GM19043 (cell line): ENCODE data around the gene ARMC2.
"Not testable (repeated sequence)": the region's sequence is repeated elsewhere in the genome, so short reads cannot be mapped to it uniquely, and the experiment has no call there.

Source experiments
- ATAC-seq: cut with Tn5 transposase; IDR thresholded peaks from one replicate; pipeline ENCODE4 v1.9.1; 2021; ENCODE audit warnings: low read depth; ENCODE audit not compliant: unreplicated experiment

Gene ARMC2

DNA sequence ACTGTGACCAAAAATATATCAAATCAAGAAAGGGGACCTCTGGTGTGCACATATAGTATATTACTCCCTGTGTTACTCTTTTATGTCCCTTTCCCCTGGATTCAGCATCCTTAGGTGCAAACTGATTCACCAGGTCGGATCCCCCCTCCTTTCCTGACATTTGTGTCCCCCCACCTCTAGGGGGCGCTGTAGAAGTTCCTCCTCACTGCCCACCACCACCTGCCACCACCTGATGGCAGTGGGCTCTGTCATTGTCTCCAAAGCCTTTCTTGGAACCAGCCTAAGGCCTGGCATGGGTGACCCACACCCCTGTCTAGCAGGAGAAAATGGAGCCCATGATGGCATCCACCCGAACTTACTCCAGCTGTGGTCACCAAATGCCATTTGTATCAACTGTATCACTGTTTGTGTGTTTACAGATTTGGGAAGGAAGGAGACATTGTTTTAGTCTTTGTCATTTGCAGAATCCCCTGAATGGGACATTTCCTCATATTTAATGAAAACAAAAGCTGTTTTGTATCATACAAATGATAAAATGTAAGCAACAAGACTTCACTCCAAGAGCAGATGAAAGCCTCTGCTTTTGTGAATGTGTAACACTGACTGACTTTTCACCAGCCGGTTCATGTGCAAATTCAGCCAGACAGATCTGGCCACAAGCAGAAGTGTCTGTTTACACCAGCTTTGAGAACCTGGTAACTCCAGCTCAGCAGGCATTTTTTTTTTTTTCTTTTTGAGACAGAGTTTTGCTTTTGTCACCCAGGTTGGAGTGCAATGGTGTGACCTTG is 66.2 kb downstream of the ARMC2 start:
- ATAC-seq = no peak

- no peak for ATAC-seq
Observed at GRCh38 chr6:108915258-108915657, 67.0 kb downstream of the ARMC2 start.

- no peak for ATAC-seq
Observed at GRCh38 chr6:108916026-108916686, 67.9 kb downstream of the ARMC2 start.

GRCh38 chr6:108920751-108921150 is 72.5 kb downstream of the ARMC2 start:
- ATAC-seq = no peak

DNA sequence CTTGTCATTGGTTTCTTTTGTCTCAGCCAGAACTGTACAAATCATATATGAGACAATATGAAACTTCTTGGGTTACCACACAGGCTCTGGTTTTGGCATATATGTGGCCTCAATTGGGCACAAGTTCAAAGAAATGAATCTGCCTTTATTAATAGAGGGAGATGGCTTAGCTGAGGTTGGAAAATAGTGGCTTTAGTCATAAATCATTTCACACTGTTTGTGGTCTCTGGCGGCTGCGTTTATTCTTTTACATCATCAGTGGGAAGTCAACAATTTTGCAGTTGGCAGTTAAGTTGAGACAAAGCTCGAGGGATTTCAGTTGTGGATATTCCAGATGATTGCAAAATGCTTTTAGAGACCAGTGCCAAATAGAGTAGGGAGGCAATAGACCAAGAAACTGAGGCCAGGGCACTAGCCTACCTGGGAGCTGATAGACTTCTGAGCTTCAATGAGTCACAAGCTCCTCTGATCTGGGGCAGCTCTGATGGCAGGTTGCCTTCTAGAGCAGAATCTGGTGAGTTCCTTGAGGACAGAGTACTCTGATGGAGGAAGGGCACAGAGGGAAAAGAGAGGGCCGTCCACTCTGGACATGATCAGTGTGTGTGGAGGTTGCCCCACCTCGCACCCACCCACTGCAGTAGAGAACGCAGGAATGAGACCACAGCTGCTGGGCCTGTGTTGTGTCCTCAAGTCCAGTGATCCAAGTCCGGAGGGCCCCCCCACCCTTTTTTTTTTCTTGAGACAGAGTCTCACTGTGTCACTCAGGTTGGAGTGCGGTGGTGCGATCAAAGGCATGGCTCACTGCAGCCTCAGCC is 73.5 kb downstream of the ARMC2 start:
- ATAC-seq = no peak

- ATAC-seq = no peak
Observed at GRCh38 chr6:108922499-108922898, 74.3 kb downstream of the ARMC2 start.

GRCh38 chr6:108927927-108928326 is 79.7 kb downstream of the ARMC2 start:
- no peak for ATAC-seq

DNA sequence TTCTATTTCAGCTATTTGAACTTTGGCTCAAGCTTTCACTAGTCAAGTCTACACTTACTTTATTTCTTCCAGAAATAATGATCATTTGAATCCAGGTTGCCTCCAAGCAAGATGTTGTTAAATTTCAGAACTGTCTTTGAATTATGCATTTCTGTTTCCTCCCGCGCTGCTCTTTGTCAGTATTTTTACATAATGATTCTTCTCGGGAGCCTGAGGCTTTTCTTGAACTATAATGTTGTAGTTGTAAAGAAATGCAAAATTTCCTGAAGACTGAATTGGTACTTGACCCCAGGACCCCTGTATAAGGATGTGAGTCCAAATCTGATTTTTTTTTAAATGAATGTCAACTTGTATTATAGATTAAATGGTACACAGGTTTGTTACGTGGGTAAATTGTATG is 80.4 kb downstream of the ARMC2 start:
- no peak for ATAC-seq

GRCh38 chr6:108931090-108931489 is 82.9 kb downstream of the ARMC2 start:
- not testable (repeated sequence) for ATAC-seq

- no peak for ATAC-seq
Observed at GRCh38 chr6:108937170-108937569, 88.9 kb downstream of the ARMC2 start.

DNA sequence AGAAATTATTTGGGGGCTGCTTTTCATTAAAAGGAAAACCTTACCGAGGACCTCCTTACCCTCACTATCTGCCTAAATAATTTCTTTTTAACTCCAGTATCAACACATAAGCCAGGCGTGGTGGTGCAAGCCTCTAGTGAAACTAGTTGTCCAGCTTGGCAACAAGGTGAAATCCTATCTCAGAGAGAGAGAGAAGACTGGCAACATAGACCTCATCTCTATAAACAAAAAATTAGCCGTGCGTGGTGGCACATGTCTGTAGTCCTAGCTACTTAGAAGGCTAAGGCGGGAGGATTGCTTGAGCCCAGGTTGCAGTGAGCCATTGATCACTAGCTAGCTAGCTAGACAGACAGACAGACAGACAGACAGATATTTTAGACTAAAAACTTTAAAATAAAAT is 92.5 kb downstream of the ARMC2 start:
- ATAC-seq = no peak

DNA sequence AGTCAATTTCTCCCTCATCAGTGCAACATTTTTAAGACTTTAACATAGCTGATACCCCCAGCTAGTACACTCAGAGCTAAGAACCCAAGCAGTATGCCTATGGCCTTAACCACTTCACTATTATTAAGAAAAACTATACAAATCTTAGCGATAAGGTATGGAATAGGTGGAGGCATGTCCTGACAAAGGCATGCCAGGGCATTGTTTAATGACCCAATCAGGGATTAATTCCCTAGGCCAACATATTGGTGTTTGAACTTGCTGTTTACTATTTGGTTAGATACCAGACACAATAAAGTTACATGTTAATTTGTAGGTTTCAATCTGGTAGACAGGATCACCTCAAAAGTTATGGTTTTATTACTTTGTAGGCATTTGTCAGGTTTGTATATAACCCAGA is 93.1 kb downstream of the ARMC2 start:
- ATAC-seq = no peak

DNA sequence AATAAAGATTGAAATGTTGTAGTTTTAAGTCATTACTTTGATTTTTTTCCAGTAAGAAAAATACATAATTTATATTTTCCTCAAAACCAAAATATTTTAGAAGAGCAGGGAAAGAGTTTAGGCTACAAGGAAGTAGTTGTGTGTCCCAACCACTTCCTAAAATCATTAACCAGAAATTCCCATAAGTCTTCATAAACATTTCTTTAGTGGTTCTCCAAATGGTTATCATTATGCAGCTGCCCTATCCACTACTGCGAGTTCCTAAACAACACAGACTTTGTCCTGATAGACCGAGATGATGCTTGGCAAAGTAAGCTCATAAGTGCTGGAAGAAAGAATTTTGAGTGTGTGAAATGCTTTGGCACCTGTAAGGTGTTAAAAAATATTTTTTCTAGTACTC is 93.6 kb downstream of the ARMC2 start:
- no peak for ATAC-seq

GRCh38 chr6:108942556-108943492 is 94.6 kb downstream of the ARMC2 start:
- ATAC-seq = no peak

DNA sequence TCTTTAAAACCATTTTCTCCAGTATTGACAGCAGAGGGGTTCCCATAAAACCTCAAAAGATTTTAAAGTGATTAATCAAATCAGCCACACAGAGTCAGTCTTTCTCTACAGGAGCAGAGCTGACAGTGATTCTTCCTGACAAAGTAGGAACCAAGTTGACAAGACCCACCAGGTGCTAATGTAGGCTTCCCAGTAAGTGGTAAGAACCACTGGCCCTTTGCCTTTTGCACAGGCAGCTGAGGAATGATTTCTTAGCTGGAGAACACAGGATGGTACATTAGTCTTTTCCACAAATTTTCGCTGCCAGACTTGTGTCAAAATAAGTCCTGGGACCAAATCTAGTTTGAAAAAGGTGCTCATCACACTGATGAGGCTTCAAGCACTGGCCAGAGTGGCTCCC is 95.8 kb downstream of the ARMC2 start:
- ATAC-seq = no peak

- ATAC-seq = no peak
Observed at GRCh38 chr6:108944707-108945680, 96.8 kb downstream of the ARMC2 start.

- ATAC-seq = no peak
Observed at GRCh38 chr6:108945681-108946159, 97.5 kb downstream of the ARMC2 start.

GRCh38 chr6:108946695-108947094 is 98.5 kb downstream of the ARMC2 start:
- ATAC-seq = no peak
